Measurements from ENCODE around the gene PAX8.

PAX8 gene

DNA sequence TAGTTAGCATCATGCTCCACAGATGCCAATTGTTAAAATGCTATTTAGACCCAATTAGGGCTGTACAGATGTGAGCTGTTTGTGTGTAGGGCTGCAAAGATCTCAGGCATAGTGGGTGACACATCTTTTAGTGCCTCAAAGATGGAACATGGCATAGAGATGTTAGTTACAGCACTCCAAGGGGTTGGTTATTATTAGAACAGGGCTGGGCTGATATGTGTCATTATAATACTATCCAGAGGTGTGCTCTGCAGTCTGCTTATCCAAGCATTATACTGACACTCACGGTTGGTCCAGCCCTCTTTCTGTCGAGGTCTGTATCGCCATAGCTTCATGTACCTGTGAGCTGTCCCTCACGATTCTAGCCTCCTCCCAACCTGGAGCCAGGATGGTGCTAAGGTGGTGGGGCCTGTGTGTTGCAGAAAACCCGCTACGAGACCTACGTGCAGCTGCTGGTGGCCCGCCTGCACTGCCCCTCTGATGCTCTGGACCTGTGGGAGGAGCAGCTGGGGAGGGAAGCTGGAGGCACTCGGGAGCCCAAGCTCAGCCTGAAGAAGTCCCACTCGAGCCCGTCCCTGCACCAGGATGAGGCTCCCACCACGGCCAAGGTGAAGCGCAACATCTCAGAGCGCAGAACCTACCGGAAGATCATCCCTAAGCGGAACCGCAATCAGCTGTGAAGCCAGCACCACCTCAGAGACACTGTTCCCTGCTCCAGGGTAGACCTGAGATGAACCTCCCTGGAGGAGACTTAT lies 77.8 kb downstream of the PAX8 start:
- H3K27ac ChIP-seq = no peak overlapping the region
- TF ChIP-seq, protein P1, sequence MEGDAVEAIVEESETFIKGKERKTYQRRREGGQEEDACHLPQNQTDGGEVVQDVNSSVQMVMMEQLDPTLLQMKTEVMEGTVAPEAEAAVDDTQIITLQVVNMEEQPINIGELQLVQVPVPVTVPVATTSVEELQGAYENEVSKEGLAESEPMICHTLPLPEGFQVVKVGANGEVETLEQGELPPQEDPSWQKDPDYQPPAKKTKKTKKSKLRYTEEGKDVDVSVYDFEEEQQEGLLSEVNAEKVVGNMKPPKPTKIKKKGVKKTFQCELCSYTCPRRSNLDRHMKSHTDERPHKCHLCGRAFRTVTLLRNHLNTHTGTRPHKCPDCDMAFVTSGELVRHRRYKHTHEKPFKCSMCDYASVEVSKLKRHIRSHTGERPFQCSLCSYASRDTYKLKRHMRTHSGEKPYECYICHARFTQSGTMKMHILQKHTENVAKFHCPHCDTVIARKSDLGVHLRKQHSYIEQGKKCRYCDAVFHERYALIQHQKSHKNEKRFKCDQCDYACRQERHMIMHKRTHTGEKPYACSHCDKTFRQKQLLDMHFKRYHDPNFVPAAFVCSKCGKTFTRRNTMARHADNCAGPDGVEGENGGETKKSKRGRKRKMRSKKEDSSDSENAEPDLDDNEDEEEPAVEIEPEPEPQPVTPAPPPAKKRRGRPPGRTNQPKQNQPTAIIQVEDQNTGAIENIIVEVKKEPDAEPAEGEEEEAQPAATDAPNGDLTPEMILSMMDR (conservative IDR thresholded peaks at IDR 0.05) = no peak
- no peak for TF ChIP-seq ZFX (IDR thresholded peaks at IDR 0.05)

DNA sequence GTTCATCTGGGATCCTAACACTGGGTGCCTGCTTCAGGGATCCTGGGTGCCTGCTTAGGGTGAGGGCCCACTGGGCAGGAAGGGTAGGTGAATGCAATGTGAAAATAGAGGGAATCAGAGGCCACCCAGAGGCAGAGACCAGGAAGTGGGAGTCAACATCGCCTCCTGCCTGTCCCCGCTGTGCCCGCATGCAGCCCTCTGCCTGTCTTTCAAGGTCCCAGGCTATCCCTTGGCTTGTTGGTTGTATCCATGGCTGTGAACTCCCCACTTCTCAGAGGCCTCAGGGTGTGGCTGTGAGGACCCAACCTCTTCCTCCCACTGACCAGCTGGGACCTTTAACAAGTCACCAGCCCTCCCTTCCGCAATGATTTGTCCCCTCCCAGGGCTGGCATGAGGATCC lies 78.5 kb downstream of the PAX8 start:
- no peak overlapping the region for H3K27ac ChIP-seq
- TF ChIP-seq, protein P1 (conservative IDR thresholded peaks at IDR 0.05) = no peak
- TF ChIP-seq ZFX (IDR thresholded peaks at IDR 0.05) = no peak

DNA sequence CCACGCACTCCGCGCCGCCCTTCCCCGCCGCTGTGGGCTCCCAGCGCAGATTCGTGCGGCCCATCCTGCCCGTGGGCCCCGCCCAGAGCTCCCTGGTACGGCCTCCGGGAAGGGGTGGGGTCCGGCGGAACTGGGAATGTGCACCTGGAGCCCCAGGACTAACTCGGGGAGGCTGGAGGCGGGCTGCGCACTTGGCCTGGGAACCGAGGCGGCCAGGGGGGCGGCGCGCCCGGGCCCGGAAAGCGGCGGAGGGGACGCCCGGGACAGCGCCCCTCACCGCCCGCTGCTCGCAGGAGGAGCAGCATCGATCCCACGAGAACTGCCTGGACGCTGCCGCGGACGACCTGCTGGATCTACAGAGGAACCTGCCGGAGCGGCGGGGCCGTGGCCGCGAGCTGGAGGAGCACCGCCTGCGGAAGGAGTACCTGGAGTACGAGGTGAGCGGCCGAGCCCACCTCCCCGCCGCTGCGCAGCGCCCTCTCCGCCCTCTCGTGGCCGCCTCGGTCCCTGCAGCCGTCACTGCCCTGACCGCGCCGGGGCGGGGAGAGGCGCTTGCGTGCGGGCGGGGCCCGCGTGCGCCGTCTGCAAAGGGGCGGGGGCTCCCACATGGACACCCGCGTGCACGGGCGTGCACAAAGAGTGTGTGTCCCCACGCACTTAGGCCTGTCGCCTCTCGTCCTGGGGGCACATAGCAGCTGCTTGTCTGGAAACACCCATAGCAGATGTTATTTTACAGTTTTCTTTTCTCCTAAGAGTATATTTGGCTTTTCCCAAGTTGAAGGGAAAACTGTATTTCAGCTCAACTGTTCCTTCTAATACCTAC lies 79.7 kb downstream of the PAX8 start:
- TF ChIP-seq, protein P1 (conservative IDR thresholded peaks at IDR 0.05) = peak; percentile 95
- TF ChIP-seq ZFX (IDR thresholded peaks at IDR 0.05) = no peak
- peak overlapping the region; percentile 33; the same call in 1 of the 2 replicates for H3K27ac ChIP-seq

DNA sequence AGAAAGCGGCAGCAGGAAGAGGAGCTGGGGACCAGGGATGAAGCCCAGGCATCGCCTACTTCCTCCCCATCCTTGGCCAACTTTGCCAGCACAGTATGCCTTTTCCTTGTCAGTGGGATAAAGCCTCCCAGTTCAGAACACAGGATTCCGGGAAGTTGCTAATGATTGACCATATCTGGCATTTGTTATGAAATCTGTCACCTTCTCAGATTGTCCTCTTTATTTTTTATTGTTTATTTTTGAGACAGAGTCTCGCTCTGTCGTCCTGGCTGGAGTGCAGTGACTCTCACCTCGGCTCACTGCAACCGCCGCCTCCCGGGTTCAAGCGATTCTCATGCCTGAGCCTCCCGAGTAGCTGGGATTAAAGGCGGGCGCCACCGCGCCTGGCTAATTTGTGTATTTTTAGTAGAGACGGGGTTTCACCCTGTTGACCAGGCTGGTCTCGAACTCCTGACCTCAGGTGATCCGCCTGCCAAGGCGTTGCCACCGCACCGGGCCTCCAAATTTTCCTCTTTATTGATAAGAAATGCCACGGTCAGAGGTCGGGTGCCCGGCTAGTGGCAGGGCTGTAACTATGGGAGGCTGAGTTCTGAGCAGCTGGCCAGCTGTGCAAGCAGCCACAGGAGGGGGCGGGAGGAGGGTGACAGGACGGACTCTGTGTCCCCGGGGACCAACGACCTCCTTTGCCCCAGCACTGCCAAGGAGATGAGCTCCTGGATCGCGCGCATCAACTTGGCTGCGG lies 80.5 kb downstream of the PAX8 start:
- H3K27ac ChIP-seq = peak overlapping the region; percentile 33; the same call in 1 of the 2 replicates
- TF ChIP-seq, protein P1 (conservative IDR thresholded peaks at IDR 0.05) = no peak
- TF ChIP-seq ZFX (IDR thresholded peaks at IDR 0.05) = no peak

DNA sequence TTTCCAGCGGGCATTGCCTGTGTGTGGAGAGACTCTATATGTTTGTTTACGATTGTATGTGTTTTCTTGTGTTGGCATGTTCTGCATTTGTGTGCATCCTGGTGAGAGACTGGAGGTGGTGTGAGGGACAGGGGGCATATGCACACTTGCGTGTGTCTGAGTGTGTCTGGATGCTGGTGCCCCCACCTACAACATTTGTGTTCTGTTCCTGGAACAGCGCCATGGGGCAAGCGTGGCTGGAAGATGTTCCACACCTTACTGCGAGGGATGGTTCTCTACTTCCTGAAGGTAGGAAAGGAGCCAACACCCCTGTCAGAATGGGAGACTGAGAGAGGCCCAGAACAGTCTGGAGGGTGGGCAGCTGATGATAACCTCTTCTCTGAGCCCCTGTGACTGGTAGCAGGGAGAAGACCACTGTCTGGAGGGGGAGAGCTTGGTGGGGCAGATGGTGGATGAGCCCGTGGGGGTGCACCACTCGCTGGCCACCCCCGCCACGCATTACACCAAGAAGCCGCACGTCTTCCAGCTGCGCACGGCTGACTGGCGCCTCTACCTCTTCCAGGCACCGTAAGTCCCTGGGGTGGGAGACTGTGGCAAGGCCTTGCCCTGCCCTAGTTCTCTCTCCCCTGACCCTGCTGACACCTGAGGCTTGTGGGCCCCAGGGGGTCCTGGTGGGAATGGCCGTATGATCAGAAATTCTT lies 81.2 kb downstream of the PAX8 start:
- no peak for TF ChIP-seq ZFX (IDR thresholded peaks at IDR 0.05)
- TF ChIP-seq, protein P1 (conservative IDR thresholded peaks at IDR 0.05) = no peak
- H3K27ac ChIP-seq = no peak overlapping the region

DNA sequence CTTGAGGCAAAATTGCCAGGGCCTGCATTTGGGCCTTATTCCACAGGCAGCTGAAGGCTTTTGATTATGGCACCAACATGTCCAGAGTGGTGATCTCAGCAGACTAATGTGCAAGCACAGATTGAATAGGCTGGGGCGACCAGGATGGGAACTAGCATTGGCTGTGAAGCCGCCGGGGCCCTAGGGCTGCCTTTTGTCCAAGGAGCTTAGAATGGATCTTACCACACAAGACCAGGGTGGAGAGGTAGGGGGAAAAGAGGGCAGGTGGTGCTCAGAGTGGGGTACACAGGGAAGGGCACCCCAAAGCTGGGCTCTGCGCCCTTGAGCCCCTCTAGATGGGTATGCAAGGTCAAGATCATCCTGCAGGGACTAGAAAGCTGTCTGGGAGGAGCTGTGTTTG lies 81.9 kb downstream of the PAX8 start:
- TF ChIP-seq, protein P1 (conservative IDR thresholded peaks at IDR 0.05) = no peak
- no peak for TF ChIP-seq ZFX (IDR thresholded peaks at IDR 0.05)
- H3K27ac ChIP-seq = no peak overlapping the region
